ENCODE measurements around the gene GATA1.

Gene GATA1

GRCh38 chrX:48770296-48770695 is 16.1 kb upstream of the GATA1 start:
- Mint-ChIP-seq H3K9me3 (no peaks in the 10 kb centered on the region), H3K36me3 (ENCODE audit: low read depth) (no peaks in the 10 kb centered on the region), H3K27ac (no peak overlapping the region), H3K4me1 (ENCODE audit: low read depth) (no peaks in the 10 kb centered on the region), H3K4me3 (no peak overlapping the region), H3K27me3 (peaks cover 2% of the 10 kb centered on the region)
- intact Hi-C loops (cut with micrococcal nuclease), result no loop called here

- intact Hi-C loops (cut with micrococcal nuclease), result no loop called here
Measured at GRCh38 chrX:48772602-48773001, 13.8 kb upstream of the GATA1 start.

GRCh38 chrX:48776818-48777439 is 9.5 kb upstream of the GATA1 start:
- H3K4me3 Mint-ChIP-seq, result no peak overlapping the region
- intact Hi-C loops (cut with micrococcal nuclease), result no loop called here
- no peaks in the 10 kb centered on the region for H3K9me3 Mint-ChIP-seq
- no peaks in the 10 kb centered on the region for H3K4me1 Mint-ChIP-seq (ENCODE audit: low read depth)
- peaks cover 2% of the 10 kb centered on the region for H3K27me3 Mint-ChIP-seq
- no peak overlapping the region for H3K27ac Mint-ChIP-seq
- H3K36me3 Mint-ChIP-seq (ENCODE audit: low read depth), result no peaks in the 10 kb centered on the region

More at GRCh38 chrX:48772602-48773001, 13.8 kb upstream of the GATA1 start:
- H3K4me3 Mint-ChIP-seq, result no peak overlapping the region
- H3K9me3 Mint-ChIP-seq, result no peaks in the 10 kb centered on the region
- H3K4me1 Mint-ChIP-seq (ENCODE audit: low read depth), result no peaks in the 10 kb centered on the region
- peaks cover 2% of the 10 kb centered on the region for H3K27me3 Mint-ChIP-seq
- H3K27ac Mint-ChIP-seq, result no peak overlapping the region
- H3K36me3 Mint-ChIP-seq (ENCODE audit: low read depth), result no peaks in the 10 kb centered on the region

- Mint-ChIP-seq H3K4me3 (no peak overlapping the region), H3K4me1 (ENCODE audit: low read depth) (no peaks in the 10 kb centered on the region), H3K36me3 (ENCODE audit: low read depth) (no peaks in the 10 kb centered on the region), H3K9me3 (no peaks in the 10 kb centered on the region), H3K27ac (no peak overlapping the region), H3K27me3 (peaks cover 2% of the 10 kb centered on the region)
- intact Hi-C loops (cut with micrococcal nuclease), result no loop called here
Measured at GRCh38 chrX:48779399-48779798, 7.0 kb upstream of the GATA1 start.

- no peaks in the 10 kb centered on the region for H3K9me3 Mint-ChIP-seq
- no peaks in the 10 kb centered on the region for H3K36me3 Mint-ChIP-seq (ENCODE audit: low read depth)
- H3K4me1 Mint-ChIP-seq (ENCODE audit: low read depth), result no peaks in the 10 kb centered on the region
- no peak overlapping the region for H3K4me3 Mint-ChIP-seq
- H3K27ac Mint-ChIP-seq, result no peak overlapping the region
- H3K27me3 Mint-ChIP-seq, result peaks cover 2% of the 10 kb centered on the region
- intact Hi-C loops (cut with micrococcal nuclease), result no loop called here
Measured at GRCh38 chrX:48781705-48782104, 4.7 kb upstream of the GATA1 start.

GRCh38 chrX:48782216-48782615 is 4.2 kb upstream of the GATA1 start:
- no peaks in the 10 kb centered on the region for H3K4me1 Mint-ChIP-seq (ENCODE audit: low read depth)
- intact Hi-C loops (cut with micrococcal nuclease), result no loop called here
- H3K36me3 Mint-ChIP-seq (ENCODE audit: low read depth), result no peaks in the 10 kb centered on the region
- H3K4me3 Mint-ChIP-seq, result no peak overlapping the region
- no peak overlapping the region for H3K27ac Mint-ChIP-seq
- peaks cover 7% of the 10 kb centered on the region for H3K27me3 Mint-ChIP-seq
- H3K9me3 Mint-ChIP-seq, result no peaks in the 10 kb centered on the region

GRCh38 chrX:48782795-48783194 is 3.6 kb upstream of the GATA1 start:
- Mint-ChIP-seq H3K27me3 (peaks cover 10% of the 10 kb centered on the region), H3K4me1 (ENCODE audit: low read depth) (no peaks in the 10 kb centered on the region), H3K27ac (no peak overlapping the region), H3K9me3 (no peaks in the 10 kb centered on the region), H3K4me3 (no peak overlapping the region), H3K36me3 (ENCODE audit: low read depth) (no peaks in the 10 kb centered on the region)
- intact Hi-C loops (cut with micrococcal nuclease), result no loop called here

- no peaks in the 10 kb centered on the region for H3K36me3 Mint-ChIP-seq (ENCODE audit: low read depth)
- H3K27me3 Mint-ChIP-seq, result peaks cover 13% of the 10 kb centered on the region
- H3K9me3 Mint-ChIP-seq, result no peaks in the 10 kb centered on the region
- H3K4me1 Mint-ChIP-seq (ENCODE audit: low read depth), result peaks cover 5% of the 10 kb centered on the region
- intact Hi-C loops (cut with micrococcal nuclease), result no loop called here
- H3K4me3 Mint-ChIP-seq, result no peak overlapping the region
- no peak overlapping the region for H3K27ac Mint-ChIP-seq
Measured at GRCh38 chrX:48784726-48785125, 1.7 kb upstream of the GATA1 start.

GRCh38 chrX:48785186-48785539 is 1.2 kb upstream of the GATA1 start:
- no peaks in the 10 kb centered on the region for H3K9me3 Mint-ChIP-seq
- no peak overlapping the region for H3K27ac Mint-ChIP-seq
- no peak overlapping the region for H3K4me3 Mint-ChIP-seq
- intact Hi-C loops (cut with micrococcal nuclease), result no loop called here
- H3K27me3 Mint-ChIP-seq, result peaks cover 13% of the 10 kb centered on the region
- peaks cover 9% of the 10 kb centered on the region for H3K4me1 Mint-ChIP-seq (ENCODE audit: low read depth)
- H3K36me3 Mint-ChIP-seq (ENCODE audit: low read depth), result no peaks in the 10 kb centered on the region

- Mint-ChIP-seq H3K36me3 (ENCODE audit: low read depth) (no peaks in the 10 kb centered on the region), H3K27ac (no peak overlapping the region), H3K4me3 (no peak overlapping the region), H3K9me3 (no peaks in the 10 kb centered on the region), H3K27me3 (peaks cover 13% of the 10 kb centered on the region), H3K4me1 (ENCODE audit: low read depth) (peaks cover 15% of the 10 kb centered on the region)
- intact Hi-C loops (cut with micrococcal nuclease), result no loop called here
Measured at GRCh38 chrX:48785540-48786214, 713 bp upstream of the GATA1 start.

- intact Hi-C loops (cut with micrococcal nuclease), result no loop called here
- Mint-ChIP-seq H3K27ac (no peak overlapping the region), H3K36me3 (ENCODE audit: low read depth) (no peaks in the 10 kb centered on the region), H3K4me1 (ENCODE audit: low read depth) (peaks cover 15% of the 10 kb centered on the region), H3K4me3 (no peak overlapping the region), H3K9me3 (no peaks in the 10 kb centered on the region), H3K27me3 (peaks cover 13% of the 10 kb centered on the region)
Measured at GRCh38 chrX:48786825-48787504, 575 bp downstream of the GATA1 start.

- H3K4me3 Mint-ChIP-seq, result no peak overlapping the region
- H3K9me3 Mint-ChIP-seq, result no peaks in the 10 kb centered on the region
- no peak overlapping the region for H3K27ac Mint-ChIP-seq
- peaks cover 15% of the 10 kb centered on the region for H3K4me1 Mint-ChIP-seq (ENCODE audit: low read depth)
- H3K36me3 Mint-ChIP-seq (ENCODE audit: low read depth), result no peaks in the 10 kb centered on the region
- H3K27me3 Mint-ChIP-seq, result peaks cover 13% of the 10 kb centered on the region
- intact Hi-C loops (cut with micrococcal nuclease), result no loop called here
Measured at GRCh38 chrX:48787505-48788443, 1.4 kb downstream of the GATA1 start.

GRCh38 chrX:48789366-48790220 is 3.2 kb downstream of the GATA1 start:
- Mint-ChIP-seq H3K27ac (no peak overlapping the region), H3K4me3 (no peak overlapping the region), H3K36me3 (ENCODE audit: low read depth) (no peaks in the 10 kb centered on the region), H3K4me1 (ENCODE audit: low read depth) (peaks cover 15% of the 10 kb centered on the region), H3K27me3 (peaks cover 13% of the 10 kb centered on the region), H3K9me3 (no peaks in the 10 kb centered on the region)
- intact Hi-C loops (cut with micrococcal nuclease), result no loop called here
